ENCODE results near the gene DBNDD1. TPM values are rescaled to one million over a fixed set of nuclear protein-coding genes. Genes with fewer than 3 reads are reported as not detected.
A peak's percentile ranks its signal among the peaks of the same experiment; 100 is the strongest.
"Not testable (repeated sequence)": the region's sequence is repeated elsewhere in the genome, so short reads cannot be mapped to it uniquely, and the experiment has no call there.

Gene DBNDD1
- total RNA-seq, 2 experiments from 2014 or later: 0.52 to 0.96 TPM

GRCh38 chr16:90000733-90001427, 18.4 kb downstream of the DBNDD1 start:
- no peak for DNase-seq
- peaks cover 2% of the 10 kb centered on the region for H3K9me3 Mint-ChIP-seq
- no peak for ATAC-seq
- peaks cover 12% of the 10 kb centered on the region for H3K36me3 Mint-ChIP-seq (ENCODE audit: low read depth)
- intact Hi-C loops (cut with micrococcal nuclease): no loop called here
- no peak for TF ChIP-seq CTCF (IDR thresholded peaks at IDR 0.05)
- H3K4me3 Mint-ChIP-seq: no peak overlapping the region
- ChIA-PET CTCF (interaction anchor here (1.1 kb wide), 1 partner anchor 18 kb away, joined by 3 read pairs; the partner anchor contains the start of gene DBNDD1), POLR2A (no interaction called here)
- H3K4me1 Mint-ChIP-seq (ENCODE audit: low read depth): peaks cover 2% of the 10 kb centered on the region
- no peak overlapping the region for H3K27ac Mint-ChIP-seq
- peaks cover under 1% of the 10 kb centered on the region for H3K27me3 Mint-ChIP-seq

GRCh38 chr16:89999831-90000574, 19.3 kb downstream of the DBNDD1 start:
- DNase-seq (no peak), ATAC-seq (no peak)
- CTCF ChIA-PET: interaction anchor here (1.5 kb wide), 1 partner anchor 19 kb away, joined by 5 read pairs; the partner anchor contains the start of gene DBNDD1
- Mint-ChIP-seq H3K4me1 (ENCODE audit: low read depth) (peaks cover 6% of the 10 kb centered on the region), H3K27ac (no peak overlapping the region), H3K9me3 (peaks cover 10% of the 10 kb centered on the region), H3K36me3 (ENCODE audit: low read depth) (peaks cover 21% of the 10 kb centered on the region), H3K27me3 (peaks cover 6% of the 10 kb centered on the region), H3K4me3 (no peak overlapping the region)
- no peak for TF ChIP-seq CTCF (IDR thresholded peaks at IDR 0.05)
- POLR2A ChIA-PET: no interaction called here
- intact Hi-C loops (cut with micrococcal nuclease): no loop called here

GRCh38 chr16:89996178-89996489, 23.1 kb downstream of the DBNDD1 start:
- Mint-ChIP-seq H3K9me3 (peaks cover 18% of the 10 kb centered on the region), H3K36me3 (ENCODE audit: low read depth) (peaks cover 55% of the 10 kb centered on the region), H3K27me3 (peaks cover 6% of the 10 kb centered on the region), H3K4me1 (ENCODE audit: low read depth) (peaks cover 11% of the 10 kb centered on the region), H3K4me3 (peak overlapping the region; percentile 62), H3K27ac (peak overlapping the region; percentile 87)
- POLR2A ChIA-PET: interaction anchor here (0.7 to 1.0 kb wide), 3 partner anchors 27 to 126 kb away, joined by 3 read pairs; no protein-coding TSS in a partner anchor
- CTCF ChIA-PET: no interaction called here
- DNase-seq: no peak
- intact Hi-C loops (cut with micrococcal nuclease): no loop called here
- ATAC-seq: no peak
- no peak for TF ChIP-seq CTCF (IDR thresholded peaks at IDR 0.05)

GRCh38 chr16:89995475-89996177, 23.6 kb downstream of the DBNDD1 start:
- POLR2A ChIA-PET: interaction anchor here (0.7 to 1.0 kb wide), 3 partner anchors 28 to 126 kb away, joined by 3 read pairs; no protein-coding TSS in a partner anchor
- H3K27me3 Mint-ChIP-seq; intact Hi-C loops (cut with micrococcal nuclease); CTCF ChIA-PET: not testable (repeated sequence)
- H3K9me3 Mint-ChIP-seq: peaks cover 18% of the 10 kb centered on the region
- H3K36me3 Mint-ChIP-seq (ENCODE audit: low read depth): peaks cover 58% of the 10 kb centered on the region
- peak overlapping the region; percentile 62 for H3K4me3 Mint-ChIP-seq
- peak; percentile 52 for ATAC-seq
- peak; percentile 79 for DNase-seq
- peaks cover 11% of the 10 kb centered on the region for H3K4me1 Mint-ChIP-seq (ENCODE audit: low read depth)
- H3K27ac Mint-ChIP-seq: peak overlapping the region; percentile 87

GRCh38 chr16:89994721-89995474, 24.4 kb downstream of the DBNDD1 start:
- peak; percentile 52 for ATAC-seq
- H3K4me3 Mint-ChIP-seq: peak overlapping the region; percentile 62
- H3K36me3 Mint-ChIP-seq (ENCODE audit: low read depth): peaks cover 59% of the 10 kb centered on the region

More at GRCh38 chr16:89994721-89995474, 24.4 kb downstream of the DBNDD1 start:
- Mint-ChIP-seq H3K4me1 (ENCODE audit: low read depth) (peaks cover 11% of the 10 kb centered on the region), H3K27ac (peak overlapping the region; percentile 87), H3K9me3 (peaks cover 18% of the 10 kb centered on the region)
- intact Hi-C loops (cut with micrococcal nuclease); CTCF ChIA-PET; H3K27me3 Mint-ChIP-seq: not testable (repeated sequence)
- DNase-seq: peak; percentile 78
- POLR2A ChIA-PET: interaction anchor here (1.0 to 1.2 kb wide), 3 partner anchors 22 to 179 kb away, joined by 3 read pairs; no protein-coding TSS in a partner anchor
